ENCODE measurements around the gene DACH1.

Gene DACH1

GRCh38 chr13:71701741-71702140 lies 165.3 kb downstream of the DACH1 start:
- no peak for DNase-seq (ENCODE audit: low read depth)
- no peak for TF ChIP-seq POLR2A (IDR thresholded peaks at IDR 0.05; ENCODE audit: extremely low read depth, insufficient read length)
- TF ChIP-seq, protein P1, sequence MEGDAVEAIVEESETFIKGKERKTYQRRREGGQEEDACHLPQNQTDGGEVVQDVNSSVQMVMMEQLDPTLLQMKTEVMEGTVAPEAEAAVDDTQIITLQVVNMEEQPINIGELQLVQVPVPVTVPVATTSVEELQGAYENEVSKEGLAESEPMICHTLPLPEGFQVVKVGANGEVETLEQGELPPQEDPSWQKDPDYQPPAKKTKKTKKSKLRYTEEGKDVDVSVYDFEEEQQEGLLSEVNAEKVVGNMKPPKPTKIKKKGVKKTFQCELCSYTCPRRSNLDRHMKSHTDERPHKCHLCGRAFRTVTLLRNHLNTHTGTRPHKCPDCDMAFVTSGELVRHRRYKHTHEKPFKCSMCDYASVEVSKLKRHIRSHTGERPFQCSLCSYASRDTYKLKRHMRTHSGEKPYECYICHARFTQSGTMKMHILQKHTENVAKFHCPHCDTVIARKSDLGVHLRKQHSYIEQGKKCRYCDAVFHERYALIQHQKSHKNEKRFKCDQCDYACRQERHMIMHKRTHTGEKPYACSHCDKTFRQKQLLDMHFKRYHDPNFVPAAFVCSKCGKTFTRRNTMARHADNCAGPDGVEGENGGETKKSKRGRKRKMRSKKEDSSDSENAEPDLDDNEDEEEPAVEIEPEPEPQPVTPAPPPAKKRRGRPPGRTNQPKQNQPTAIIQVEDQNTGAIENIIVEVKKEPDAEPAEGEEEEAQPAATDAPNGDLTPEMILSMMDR (IDR thresholded peaks at IDR 0.05; ENCODE audit: low read depth, low read length), result no peak
- TF ChIP-seq, protein P2, sequence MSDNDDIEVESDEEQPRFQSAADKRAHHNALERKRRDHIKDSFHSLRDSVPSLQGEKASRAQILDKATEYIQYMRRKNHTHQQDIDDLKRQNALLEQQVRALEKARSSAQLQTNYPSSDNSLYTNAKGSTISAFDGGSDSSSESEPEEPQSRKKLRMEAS (IDR thresholded peaks at IDR 0.05; ENCODE audit: low read depth, low read length), result no peak
- TF ChIP-seq MYC (IDR thresholded peaks at IDR 0.05; ENCODE audit: low read depth, low read length), result no peak
- H3K4me3 ChIP-seq (ENCODE audit: low read depth, low read length), result no peak overlapping the region

DNA sequence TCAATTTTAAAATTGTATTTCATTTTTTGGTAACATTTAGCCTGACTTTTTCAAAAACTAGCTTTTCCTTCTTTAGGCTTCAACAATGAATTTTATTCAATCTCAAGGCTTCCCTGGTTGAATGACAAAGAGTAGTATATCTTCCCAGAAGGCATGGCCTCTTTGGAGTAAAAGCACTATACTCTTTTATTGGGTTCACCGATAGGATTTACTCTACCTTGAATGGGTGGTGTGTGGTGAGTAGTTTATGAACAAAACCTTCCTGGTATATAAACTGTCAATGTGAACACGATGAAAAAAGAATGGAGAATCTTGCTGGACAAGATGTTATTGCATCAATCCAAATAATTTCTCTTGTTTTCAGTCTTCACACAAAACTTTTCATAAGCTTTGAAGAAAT lies 167.7 kb downstream of the DACH1 start:
- H3K4me3 ChIP-seq (ENCODE audit: low read depth, low read length), result no peak overlapping the region
- no peak for DNase-seq (ENCODE audit: low read depth)
- TF ChIP-seq POLR2A (IDR thresholded peaks at IDR 0.05; ENCODE audit: extremely low read depth, insufficient read length) (no peak), MYC (IDR thresholded peaks at IDR 0.05; ENCODE audit: low read depth, low read length) (no peak)
- TF ChIP-seq, protein P1 (IDR thresholded peaks at IDR 0.05; ENCODE audit: low read depth, low read length), result no peak
- TF ChIP-seq, protein P2 (IDR thresholded peaks at IDR 0.05; ENCODE audit: low read depth, low read length), result no peak

DNA sequence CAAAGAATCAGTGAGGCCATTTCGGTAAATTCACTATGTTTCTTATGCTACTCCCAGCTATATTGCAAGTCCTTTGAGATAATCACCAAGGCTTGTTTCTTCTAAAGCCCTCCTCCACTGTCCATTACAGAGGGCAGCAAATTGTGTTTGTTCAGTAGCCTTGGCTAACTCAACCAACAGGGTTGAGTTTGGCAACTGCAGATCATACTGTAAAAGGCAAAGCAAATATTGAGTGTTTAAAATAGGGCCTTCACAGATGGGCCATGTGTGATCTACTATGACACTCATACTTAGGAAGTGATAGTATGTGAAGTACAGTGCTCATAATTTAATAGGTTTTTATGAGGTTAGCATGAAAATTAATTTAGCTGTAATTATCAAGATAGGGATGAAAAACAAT lies 171.3 kb downstream of the DACH1 start:
- no peak overlapping the region for H3K4me3 ChIP-seq (ENCODE audit: low read depth, low read length)
- DNase-seq (ENCODE audit: low read depth), result no peak
- TF ChIP-seq, protein P2 (IDR thresholded peaks at IDR 0.05; ENCODE audit: low read depth, low read length), result no peak
- TF ChIP-seq MYC (IDR thresholded peaks at IDR 0.05; ENCODE audit: low read depth, low read length) (no peak), POLR2A (IDR thresholded peaks at IDR 0.05; ENCODE audit: extremely low read depth, insufficient read length) (no peak)
- TF ChIP-seq, protein P1 (IDR thresholded peaks at IDR 0.05; ENCODE audit: low read depth, low read length), result no peak

- H3K4me3 ChIP-seq (ENCODE audit: low read depth, low read length), result no peak overlapping the region
- no peak for DNase-seq (ENCODE audit: low read depth)
- TF ChIP-seq, protein P1 (IDR thresholded peaks at IDR 0.05; ENCODE audit: low read depth, low read length), result no peak
- TF ChIP-seq, protein P2 (IDR thresholded peaks at IDR 0.05; ENCODE audit: low read depth, low read length), result no peak
- TF ChIP-seq MYC (IDR thresholded peaks at IDR 0.05; ENCODE audit: low read depth, low read length) (no peak), POLR2A (IDR thresholded peaks at IDR 0.05; ENCODE audit: extremely low read depth, insufficient read length) (no peak)
These were observed 181.9 kb downstream of the DACH1 start for GRCh38 chr13:71685072-71685471.

GRCh38 chr13:71681901-71682613 lies 184.9 kb downstream of the DACH1 start:
- no peak for DNase-seq (ENCODE audit: low read depth)
- TF ChIP-seq, protein P1 (IDR thresholded peaks at IDR 0.05; ENCODE audit: low read depth, low read length), result no peak
- TF ChIP-seq MYC (IDR thresholded peaks at IDR 0.05; ENCODE audit: low read depth, low read length), result no peak
- H3K4me3 ChIP-seq (ENCODE audit: low read depth, low read length), result no peak overlapping the region

Data from NB4 (cell line).